K562 (cell line): ENCODE measurements around the gene XKR7. TPM values are rescaled to one million over a fixed set of nuclear protein-coding genes. Genes with fewer than 3 reads are reported as not detected.

Experiments
- ASH1L ChIP-seq: fragments of 450-650 bp; IDR thresholded peaks from 2 replicates; pipeline ENCODE4 v1.6.1; 2018; ENCODE audit warnings: borderline replicate concordance, mild to moderate bottlenecking, low read depth; ENCODE audit not compliant: partially characterized antibody
- CTCFL ChIP-seq: IDR thresholded peaks from 2 replicates; pipeline ENCODE4 v1.6.1; 2011; ENCODE audit warnings: borderline replicate concordance, low read depth, mild to moderate bottlenecking, moderate library complexity, low read length; ENCODE audit not compliant: insufficient read depth, poor library complexity, severe bottlenecking
- DMBX1 ChIP-seq: fragments of 250-450 bp; sonication (Bioruptor Pico); IDR thresholded peaks from 2 replicates; pipeline ENCODE4 v1.8.0; 2022; ENCODE audit warnings: inconsistent platforms, mild to moderate bottlenecking, moderate library complexity, borderline replicate concordance
- E2F3 ChIP-seq: fragments of 250-450 bp; sonication (Bioruptor Pico); IDR thresholded peaks from 2 replicates; pipeline ENCODE4 v1.4.0; 2020; ENCODE audit warnings: mild to moderate bottlenecking
- EWSR1 ChIP-seq: fragments of 450-650 bp; IDR thresholded peaks from 2 replicates; pipeline ENCODE4 v1.6.1; 2018; ENCODE audit warnings: borderline replicate concordance, mild to moderate bottlenecking, low read depth, moderate library complexity; ENCODE audit not compliant: partially characterized antibody
- GABPB2 ChIP-seq: fragments of 250-450 bp; sonication (Bioruptor Pico); conservative IDR thresholded peaks from 2 replicates; pipeline ENCODE4 v1.5.1; 2021; ENCODE audit warnings: mild to moderate bottlenecking
- MGA ChIP-seq: fragments of 450-650 bp; IDR thresholded peaks from 2 replicates; pipeline ENCODE4 v1.6.1; 2016; ENCODE audit warnings: mild to moderate bottlenecking, moderate library complexity
- SRSF3 ChIP-seq: fragments of 200-400 bp; formaldehyde crosslinking; IDR thresholded peaks from 2 replicates; pipeline ENCODE4 v1.6.1; 2016; ENCODE audit warnings: mild to moderate bottlenecking, low read length, moderate library complexity; ENCODE audit not compliant: insufficient read depth
- ZBED1 ChIP-seq: IDR thresholded peaks from 2 replicates; pipeline ENCODE4 v1.6.1; 2014
- polyA plus RNA-seq, 8 experiments: library from polyadenylated mRNA; depleted of rRNA in 4 of 8; stranded (reverse) in 5 of 8; unstranded in 3 of 8; fragments of >200 nt; fragmentation: Nextera tagmentation in 2 of 8; fragmentation: Illumina TruSeq in 1 of 8; extraction: Ambion mirVana in 2 of 8; extraction: Trizol in 1 of 8; gene quantifications; 2 replicates each; pipeline versions ENCODE4 v1.2.1 to v1.2.3, GENCODE V29; 2011 to 2014; ENCODE audit warnings: inconsistent platforms in 1 of 8, missing spikeins in 1 of 8
- total RNA-seq, 7 experiments: library from RNA; depleted of rRNA in 6 of 7; stranded (reverse); fragments of >200 nt in 6 of 7; fragmentation: Illumina TruSeq in 2 of 7; extraction: Trizol in 2 of 7; gene quantifications; 2 replicates each; pipeline versions ENCODE4 v1.2.1 to v1.2.3, GENCODE V29; 2011 to 2021; ENCODE audit warnings: low replicate concordance in 1 of 7

The XKR7 gene
- total and polyA plus RNA-seq, 9 of the 15 experiments (the other 6 are each of a cell fraction or from before 2014, with no cell fraction given), result 0.02 TPM; not detected in 8

- no peak for TF ChIP-seq MGA
- TF ChIP-seq CTCFL, result peak; percentile 26
- no peak for TF ChIP-seq ASH1L
- no peak for TF ChIP-seq E2F3 (CRISPR knock-in tag)
- no peak for TF ChIP-seq ZBED1
- no peak for TF ChIP-seq GABPB2 (CRISPR knock-in tag)
- no peak for TF ChIP-seq SRSF3
- no peak for TF ChIP-seq EWSR1
- TF ChIP-seq DMBX1 (CRISPR knock-in tag), result no peak
These were observed 63.3 kb downstream of the XKR7 start (continued) for GRCh38 chr20:32031007-32031958.
